ENCODE measurements around the gene HOXD9. TPM values are rescaled to one million over a fixed set of nuclear protein-coding genes. Genes with fewer than 3 reads are reported as not detected.

The HOXD9 gene
- total and polyA plus RNA-seq, 2 of the 8 experiments (the other 6 are each of a cell fraction or from before 2014, with no cell fraction given): not detected

DNA sequence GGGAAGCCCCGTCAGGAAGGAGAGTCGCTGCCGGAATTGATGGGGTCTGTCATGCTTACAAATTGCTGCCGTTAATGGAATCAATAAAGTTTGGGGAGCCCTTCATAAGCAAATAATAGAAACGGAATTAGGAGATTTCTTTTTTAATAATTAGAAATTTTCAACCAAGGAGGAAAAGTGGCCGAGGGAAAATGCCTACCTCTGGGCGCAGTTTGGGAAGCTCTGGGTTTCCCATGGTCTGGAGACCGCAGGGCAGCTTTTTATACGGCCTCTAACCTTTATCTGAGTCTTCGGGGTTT lies 40.0 kb upstream of the HOXD9 start:
- FAIRE-seq: no peak
- no peaks in the 10 kb centered on the region for H3K79me1 ChIP-seq (ENCODE audit: low read depth, low read length)
- CTCF ChIA-PET (ENCODE audit: partially characterized antibody): interaction anchor here (0.7 to 7.8 kb wide), 18 partner anchors 8 to 715 kb away, joined by 3 to 130 read pairs (median 4); partner anchors contain the start of genes HOXD12 and HOXD13

More for the DNA sequence above, 40.0 kb upstream of the HOXD9 start:
- Histone ChIP-seq H3K4me3 (ENCODE audit: extremely low read depth in 1 of 4, insufficient read depth in 2 of 4, low read depth in 3 of 4, low read length in 4 of 4) (peak overlapping the region in 1 of 4 experiments; percentile 4; a peak in 1 of 8 replicates), H3K18ac (ENCODE audit: extremely low read depth, low read length) (no peak overlapping the region), H4K8ac (ENCODE audit: extremely low read depth, insufficient read depth, low read length) (no peak overlapping the region), H3K14ac (ENCODE audit: insufficient read length) (no peak overlapping the region), H2BK15ac (ENCODE audit: low read length) (no peak overlapping the region), H3K23ac (ENCODE audit: insufficient read length) (no peak overlapping the region), H3K4me2 (ENCODE audit: insufficient read depth in 1 of 2, low read depth in 2 of 2, low read length in 2 of 2) (peak overlapping the region; percentile 45 to 50; a peak in 3 of 4 replicates), H2BK5ac (ENCODE audit: low read depth, low read length) (no peak overlapping the region), H3K9ac (replicated peaks in 1 of 4; ENCODE audit: extremely low read depth in 1 of 4, low read depth in 3 of 4, low read length in 3 of 4) (no peak overlapping the region), H3K4ac (replicated peaks; ENCODE audit: insufficient read length, low read depth, low read length) (no peak overlapping the region), H3K27ac (ENCODE audit: low read depth, low read length) (no peak overlapping the region), H2BK120ac (replicated peaks; ENCODE audit: low read depth, low read length) (no peak overlapping the region), H4K5ac (ENCODE audit: insufficient read length, low read depth, low read length) (no peak overlapping the region), H3K9me3 (ENCODE audit: insufficient read depth in 2 of 2, low read depth in 1 of 2, low read length in 1 of 2) (no peaks in the 10 kb centered on the region; a peak in 1 of 4 replicates), H4K91ac (replicated peaks; ENCODE audit: insufficient read length, low read length) (no peak overlapping the region), H3K27me3 (replicated peaks in 1 of 4; ENCODE audit: control insufficient read depth in 3 of 4, extremely low read depth in 1 of 4, insufficient read depth in 3 of 4, low read length in 3 of 4) (peaks cover 88 to 98% (median 93%) of the 10 kb centered on the region in 4 experiments), H3K23me2 (ENCODE audit: low read depth, low read length) (peaks cover 6% of the 10 kb centered on the region; the same call in 1 of the 2 replicates), H2AFZ (ENCODE audit: low read length) (no peak overlapping the region), H3K36me3 (ENCODE audit: control insufficient read depth in 2 of 4, insufficient read depth in 4 of 4, low read length in 3 of 4) (peaks cover 0 to 5% (median 0%) of the 10 kb centered on the region in 4 experiments; a peak in 1 of 8 replicates), H3K4me1 (replicated peaks in 1 of 4; ENCODE audit: control insufficient read depth in 3 of 4, insufficient read depth in 4 of 4, low read length in 3 of 4) (peaks cover 0 to 29% (median 13%) of the 10 kb centered on the region in 4 experiments; a peak in 5 of 7 replicates), H3K79me2 (ENCODE audit: control insufficient read depth in 1 of 2, insufficient read depth in 2 of 2, low read length in 2 of 2) (no peaks in the 10 kb centered on the region), H2BK12ac (ENCODE audit: low read depth, low read length) (0 out of 2 replicates have a peak overlapping the region, but pooled peaks have one; percentile 3), H3K56ac (replicated peaks; ENCODE audit: insufficient read length, low read depth, low read length) (no peak overlapping the region), H2BK20ac (ENCODE audit: low read length) (no peak overlapping the region), H2AK5ac (ENCODE audit: low read depth, low read length) (no peak overlapping the region), H4K20me1 (replicated peaks in 1 of 2; ENCODE audit: control insufficient read depth in 1 of 2, insufficient read depth in 2 of 2, low read length in 2 of 2) (peaks cover 11 to 22% of the 10 kb centered on the region in 2 experiments)
- 7% methylated on average over 10 of the region's 10 CpGs; no CpG with 5 or more reads in 1 of the 2 experiments for WGBS, 2 experiments (ENCODE audit: extremely low coverage in 1 of 2, insufficient coverage in 1 of 2, insufficient read length in 1 of 2, insufficient replicate concordance in 2 of 2, low coverage in 1 of 2, low lambda C conversion rate in 2 of 2, missing lambda C conversion rate in 1 of 2)
- TF ChIP-seq SP4 (IDR thresholded peaks at IDR 0.05; ENCODE audit: low read length) (no peak), CBX8 (IDR thresholded peaks at IDR 0.05; ENCODE audit: borderline replicate concordance, low read depth, low read length) (0 out of 2 replicates have a peak, but pooled peaks have one; percentile 7), SIRT6 (IDR thresholded peaks at IDR 0.05; ENCODE audit: low read length) (no peak), SUZ12 (IDR thresholded peaks at IDR 0.05; ENCODE audit: low read length) (0 out of 2 replicates have a peak, but pooled peaks have one; percentile 58), RNF2 (IDR thresholded peaks at IDR 0.05; ENCODE audit: borderline replicate concordance, low read depth, low read length, missing control alignments, poor library complexity, severe bottlenecking) (no peak), POLR2AphosphoS5 (IDR thresholded peaks at IDR 0.05; ENCODE audit: low read depth, low read length) (no peak), CHD1 (IDR thresholded peaks at IDR 0.05; ENCODE audit: low read depth, low read length) (no peak), EZH2 (IDR thresholded peaks at IDR 0.05; ENCODE audit: low read depth, low read length, severe bottlenecking) (peak; percentile 80), KDM4A (IDR thresholded peaks at IDR 0.05; ENCODE audit: low read depth, low read length, severe bottlenecking) (no peak), RXRA (IDR thresholded peaks at IDR 0.05; ENCODE audit: insufficient read depth, low read depth, low read length) (no peak)
- POLR2A ChIA-PET (ENCODE audit: partially characterized antibody): interaction anchor here (0.9 to 1.8 kb wide), 2 partner anchors 11 to 15 kb away, joined by 4 to 7 read pairs; no protein-coding TSS in a partner anchor
- no peak for DNase-seq (ENCODE audit: low read depth in 1 of 2, low spot score in 2 of 2)
